ENCODE results near the gene USP47. TPM values are rescaled to one million over a fixed set of nuclear protein-coding genes. Genes with fewer than 3 reads are reported as not detected.

The USP47 gene
- total RNA-seq, 1 donor from 2014 or later = 54.0 TPM

DNA sequence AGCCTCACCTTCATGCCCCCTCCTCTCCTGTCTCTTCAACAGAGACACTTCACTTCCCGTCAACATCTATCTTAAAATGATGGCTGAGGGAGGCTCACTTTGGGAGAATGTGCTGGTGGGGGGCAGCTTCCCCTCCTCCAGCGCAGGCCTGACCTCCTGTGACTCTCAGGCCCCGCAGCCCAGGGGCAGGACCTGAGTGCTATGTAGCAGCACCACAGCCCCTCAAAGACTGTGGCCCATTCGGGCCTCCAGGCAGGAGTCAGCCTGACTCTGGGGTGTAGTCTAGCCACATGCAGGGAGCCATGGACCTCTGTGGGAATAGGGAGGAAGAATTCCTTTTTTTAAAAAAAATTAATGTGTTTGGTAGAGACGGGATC lies 123.0 kb downstream of the USP47 start:
- Mint-ChIP-seq H3K4me1 (peaks cover 22% of the 10 kb centered on the region), H3K27me3 (peaks cover 5% of the 10 kb centered on the region), H3K27ac (no peak overlapping the region), H3K9me3 (no peaks in the 10 kb centered on the region), H3K4me3 (no peak overlapping the region), H3K36me3 (ENCODE audit: low read depth) (peaks cover 2% of the 10 kb centered on the region)
- no peak for DNase-seq
- intact Hi-C loops (cut with micrococcal nuclease) = loop anchor here (5.0 to 10.0 kb wide), 2 partner anchors 177 to 320 kb away; no protein-coding TSS in a partner anchor

DNA sequence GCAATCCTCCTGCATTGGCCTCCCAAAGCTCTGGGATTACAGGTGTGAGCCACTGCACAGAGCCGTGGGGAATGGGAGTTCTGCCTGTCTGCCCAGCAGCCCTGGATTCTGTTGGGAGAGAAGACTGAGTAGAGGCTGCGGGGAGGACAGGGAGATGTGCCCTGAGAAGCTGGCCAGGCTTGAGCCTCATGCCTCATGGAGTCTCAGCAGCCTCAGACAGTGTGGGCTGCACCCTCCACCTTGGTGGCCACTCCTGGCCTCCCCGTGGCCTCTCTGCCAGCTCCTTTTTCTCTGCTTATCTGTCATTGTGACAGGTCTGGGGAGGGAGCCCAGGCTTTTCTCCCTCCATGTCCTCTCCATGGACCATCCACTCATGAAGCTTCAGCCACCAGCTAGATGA lies 123.4 kb downstream of the USP47 start:
- H3K27me3 Mint-ChIP-seq = peaks cover 5% of the 10 kb centered on the region
- H3K27ac Mint-ChIP-seq = no peak overlapping the region
- no peak overlapping the region for H3K4me3 Mint-ChIP-seq
- H3K4me1 Mint-ChIP-seq = peaks cover 18% of the 10 kb centered on the region
- intact Hi-C loops (cut with micrococcal nuclease) = loop anchor here (5.0 to 10.0 kb wide), 2 partner anchors 178 to 320 kb away; no protein-coding TSS in a partner anchor
- peaks cover 2% of the 10 kb centered on the region for H3K36me3 Mint-ChIP-seq (ENCODE audit: low read depth)
- H3K9me3 Mint-ChIP-seq = no peaks in the 10 kb centered on the region
- DNase-seq = no peak

DNA sequence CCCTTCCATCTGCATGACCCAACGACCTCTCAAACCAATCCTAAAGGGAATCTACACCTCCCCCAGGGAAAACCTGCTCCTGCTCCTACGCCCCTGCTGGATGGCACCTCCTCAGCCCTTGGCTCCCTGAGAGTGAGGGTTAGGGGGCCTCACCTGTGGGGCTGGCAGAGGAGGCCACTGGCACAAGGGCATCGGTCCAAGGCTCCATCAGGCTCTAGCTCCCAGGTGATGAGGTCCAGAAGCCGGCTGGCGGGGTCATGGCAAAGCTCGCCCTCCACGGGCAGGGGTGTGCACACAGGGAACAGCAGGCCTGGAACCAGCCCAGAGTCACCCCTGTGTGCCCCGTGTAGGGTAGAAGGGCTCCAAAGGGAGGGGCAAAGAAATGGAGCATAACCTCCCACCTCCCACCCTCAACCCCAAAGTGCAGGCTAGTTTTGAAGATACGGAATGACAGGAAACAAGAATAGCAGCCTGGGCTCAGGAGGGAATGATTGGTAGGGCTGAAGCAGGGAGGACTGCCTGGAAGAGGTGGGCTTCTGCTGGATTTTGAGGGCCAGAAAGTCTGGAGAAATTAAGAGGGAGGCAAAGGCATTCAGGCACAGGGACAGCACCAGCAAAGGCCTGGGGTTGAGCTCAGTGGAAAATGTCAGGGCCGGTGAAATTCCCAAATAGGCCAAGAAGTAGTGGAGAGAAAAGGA lies 124.0 kb downstream of the USP47 start:
- no peak for DNase-seq
- Mint-ChIP-seq H3K9me3 (no peaks in the 10 kb centered on the region), H3K27ac (no peak overlapping the region), H3K4me1 (peaks cover 12% of the 10 kb centered on the region), H3K4me3 (no peak overlapping the region), H3K27me3 (peaks cover 5% of the 10 kb centered on the region), H3K36me3 (ENCODE audit: low read depth) (no peaks in the 10 kb centered on the region)
- intact Hi-C loops (cut with micrococcal nuclease) = loop anchor here (5.0 to 10.0 kb wide), 2 partner anchors 179 to 319 kb away; no protein-coding TSS in a partner anchor

DNA sequence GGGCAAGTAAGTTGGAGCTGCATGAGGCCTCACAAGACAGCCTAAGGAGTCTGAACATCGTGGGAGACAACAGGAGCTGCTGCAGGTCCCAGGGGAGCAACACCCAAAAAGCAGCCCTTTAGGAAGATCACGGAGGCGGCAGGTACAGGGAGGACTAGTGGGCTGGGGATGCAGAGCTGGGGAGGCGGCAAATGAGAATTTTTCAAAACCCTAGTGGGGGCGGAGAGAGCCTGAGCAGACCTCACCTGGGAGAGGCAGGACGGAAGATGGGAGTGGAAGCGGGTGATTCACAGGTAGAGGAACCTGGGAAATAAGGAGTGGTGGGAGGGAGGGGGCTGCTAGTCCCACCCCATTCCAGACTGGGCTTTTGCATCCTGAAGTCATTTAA lies 124.6 kb downstream of the USP47 start:
- H3K9me3 Mint-ChIP-seq = no peaks in the 10 kb centered on the region
- H3K36me3 Mint-ChIP-seq (ENCODE audit: low read depth) = no peaks in the 10 kb centered on the region
- H3K27ac Mint-ChIP-seq = no peak overlapping the region
- H3K27me3 Mint-ChIP-seq = peaks cover 5% of the 10 kb centered on the region
- no peak overlapping the region for H3K4me3 Mint-ChIP-seq
- intact Hi-C loops (cut with micrococcal nuclease) = loop anchor here (5.0 to 10.0 kb wide), 2 partner anchors 179 to 318 kb away; no protein-coding TSS in a partner anchor
- peaks cover 7% of the 10 kb centered on the region for H3K4me1 Mint-ChIP-seq
- DNase-seq = no peak

DNA sequence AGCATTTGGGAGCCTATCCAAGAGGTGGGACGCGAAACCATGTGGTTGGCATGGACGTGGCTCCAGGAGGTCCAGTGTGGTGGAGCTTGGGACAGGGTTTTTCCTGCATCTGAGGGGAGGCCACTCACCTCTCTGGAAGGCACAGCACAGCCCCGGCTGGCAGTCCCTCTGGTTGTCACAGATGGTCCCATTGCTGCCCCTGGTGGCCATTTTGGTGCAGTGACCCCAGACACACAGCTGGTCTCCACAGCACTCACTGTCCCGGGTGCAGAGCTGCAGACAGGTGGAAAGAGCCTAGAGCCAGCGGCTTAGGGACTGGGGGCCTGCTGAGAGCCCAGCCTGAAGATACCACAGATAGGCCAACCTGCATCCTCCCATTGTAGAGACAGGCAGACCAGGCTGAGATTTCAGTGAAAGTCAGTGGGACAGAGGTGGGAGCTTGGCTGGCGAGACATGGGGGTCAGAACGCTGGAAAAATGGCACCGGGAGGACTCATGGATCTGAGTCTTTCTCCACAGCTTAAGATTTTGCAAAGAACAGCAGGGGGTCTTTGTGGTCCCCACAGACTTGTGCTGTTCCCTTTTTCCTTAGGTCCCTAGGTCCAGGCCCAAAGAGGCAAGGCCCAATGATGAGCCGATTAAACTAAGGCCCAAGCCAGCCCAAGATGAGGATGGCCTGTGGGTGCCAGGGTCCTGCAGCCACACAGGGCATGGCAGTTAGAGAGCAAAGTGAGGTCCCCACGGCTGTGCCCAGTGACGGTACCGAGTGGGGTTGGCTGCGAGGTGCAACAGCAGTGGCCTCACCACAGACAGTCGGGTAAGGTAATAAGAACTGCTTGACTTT lies 125.3 kb downstream of the USP47 start:
- Mint-ChIP-seq H3K27ac (no peak overlapping the region), H3K4me3 (no peak overlapping the region), H3K27me3 (peaks cover 6% of the 10 kb centered on the region), H3K36me3 (ENCODE audit: low read depth) (no peaks in the 10 kb centered on the region), H3K9me3 (no peaks in the 10 kb centered on the region), H3K4me1 (peaks cover 5% of the 10 kb centered on the region)
- peak; percentile 92 for DNase-seq
- intact Hi-C loops (cut with micrococcal nuclease) = loop anchor here (5.0 to 10.0 kb wide), 2 partner anchors 180 to 318 kb away; no protein-coding TSS in a partner anchor

DNA sequence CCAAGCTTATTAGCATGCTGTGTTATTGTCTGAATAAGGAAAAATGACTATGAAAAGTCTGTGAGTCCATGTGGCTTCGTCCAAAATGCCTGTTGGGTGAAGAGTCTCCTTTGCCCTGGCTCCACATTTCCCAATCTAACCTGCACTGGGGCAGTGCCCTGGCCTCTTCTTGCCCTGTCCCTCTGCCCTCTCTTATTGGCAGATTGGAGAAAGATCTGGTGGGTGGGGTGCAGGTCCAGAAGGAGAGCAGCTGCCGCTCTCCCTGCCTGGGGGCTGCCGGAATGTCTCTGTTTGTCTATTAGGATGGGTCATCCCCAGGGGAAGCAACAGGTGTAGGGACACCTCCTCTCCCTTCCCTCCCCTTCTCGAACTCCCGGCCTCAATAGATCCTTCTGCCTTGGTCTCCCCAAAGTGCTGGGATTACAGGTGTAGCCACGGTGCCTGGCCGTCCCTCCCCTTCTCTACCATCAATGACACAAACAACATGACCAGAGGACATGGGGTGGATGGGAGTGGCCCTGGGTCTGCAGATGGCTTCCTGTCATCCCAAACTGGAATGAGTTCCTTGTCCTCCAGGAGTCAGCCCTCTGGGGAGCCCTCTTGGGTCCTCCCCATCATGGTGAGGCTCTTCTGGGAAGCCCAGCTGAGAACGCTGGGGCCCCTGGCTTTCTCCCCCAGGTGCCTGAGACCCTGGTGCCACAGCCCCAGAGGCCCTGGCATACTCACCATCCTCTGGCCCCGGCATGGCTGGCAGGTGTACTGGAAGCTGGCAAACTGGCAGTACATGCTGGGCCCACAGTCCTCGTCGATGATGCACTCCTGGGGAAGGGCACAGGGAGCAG lies 126.1 kb downstream of the USP47 start:
- Mint-ChIP-seq H3K9me3 (no peaks in the 10 kb centered on the region), H3K4me3 (no peak overlapping the region), H3K27ac (no peak overlapping the region), H3K36me3 (ENCODE audit: low read depth) (no peaks in the 10 kb centered on the region), H3K4me1 (peaks cover 2% of the 10 kb centered on the region), H3K27me3 (peaks cover 6% of the 10 kb centered on the region)
- no peak for DNase-seq
- intact Hi-C loops (cut with micrococcal nuclease) = loop anchor here (5.0 to 10.0 kb wide), 2 partner anchors 181 to 317 kb away; no protein-coding TSS in a partner anchor

DNA sequence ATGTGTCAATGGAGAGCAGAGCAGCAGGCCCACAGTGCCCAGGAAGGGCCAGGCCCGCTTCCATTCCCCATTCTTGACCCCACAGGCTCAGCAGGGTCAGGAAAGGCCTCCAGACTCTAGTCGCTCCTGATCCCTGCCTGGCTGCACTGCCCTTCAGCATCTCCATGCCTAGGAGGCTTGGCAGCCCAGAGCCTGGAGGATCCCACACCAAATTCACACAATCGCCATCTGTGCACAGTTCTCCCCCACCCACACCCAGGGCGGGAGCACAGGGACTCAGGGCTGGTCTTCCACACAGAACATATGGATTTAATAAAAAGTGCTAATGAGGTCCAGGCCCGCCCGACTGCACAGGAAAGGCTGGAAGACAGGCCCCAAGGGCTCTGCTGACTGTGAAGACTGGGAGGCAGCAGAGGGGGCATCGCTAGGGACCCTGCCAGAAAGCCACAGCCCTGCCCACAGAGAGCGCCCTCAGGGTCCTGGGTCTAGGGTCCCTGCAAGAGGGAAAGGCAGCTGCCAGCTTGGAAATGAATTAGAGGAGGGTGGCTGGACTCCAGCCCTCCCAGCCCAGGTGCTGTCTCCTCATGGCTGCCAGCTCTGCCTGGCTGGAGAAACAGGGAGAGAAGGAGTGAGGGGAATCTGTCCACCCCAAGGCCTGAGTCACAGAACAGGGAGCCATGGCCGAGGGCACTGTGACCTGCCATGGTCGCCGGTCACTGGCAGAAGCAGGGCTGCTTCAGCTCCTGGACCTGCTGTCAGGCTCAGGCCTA lies 126.9 kb downstream of the USP47 start:
- Mint-ChIP-seq H3K4me3 (no peak overlapping the region), H3K27ac (no peak overlapping the region), H3K36me3 (ENCODE audit: low read depth) (no peaks in the 10 kb centered on the region), H3K9me3 (no peaks in the 10 kb centered on the region), H3K4me1 (peaks cover 2% of the 10 kb centered on the region), H3K27me3 (peaks cover 6% of the 10 kb centered on the region)
- DNase-seq = no peak
- intact Hi-C loops (cut with micrococcal nuclease) = loop anchor here (5.0 to 10.0 kb wide), 2 partner anchors 181 to 316 kb away; no protein-coding TSS in a partner anchor

DNA sequence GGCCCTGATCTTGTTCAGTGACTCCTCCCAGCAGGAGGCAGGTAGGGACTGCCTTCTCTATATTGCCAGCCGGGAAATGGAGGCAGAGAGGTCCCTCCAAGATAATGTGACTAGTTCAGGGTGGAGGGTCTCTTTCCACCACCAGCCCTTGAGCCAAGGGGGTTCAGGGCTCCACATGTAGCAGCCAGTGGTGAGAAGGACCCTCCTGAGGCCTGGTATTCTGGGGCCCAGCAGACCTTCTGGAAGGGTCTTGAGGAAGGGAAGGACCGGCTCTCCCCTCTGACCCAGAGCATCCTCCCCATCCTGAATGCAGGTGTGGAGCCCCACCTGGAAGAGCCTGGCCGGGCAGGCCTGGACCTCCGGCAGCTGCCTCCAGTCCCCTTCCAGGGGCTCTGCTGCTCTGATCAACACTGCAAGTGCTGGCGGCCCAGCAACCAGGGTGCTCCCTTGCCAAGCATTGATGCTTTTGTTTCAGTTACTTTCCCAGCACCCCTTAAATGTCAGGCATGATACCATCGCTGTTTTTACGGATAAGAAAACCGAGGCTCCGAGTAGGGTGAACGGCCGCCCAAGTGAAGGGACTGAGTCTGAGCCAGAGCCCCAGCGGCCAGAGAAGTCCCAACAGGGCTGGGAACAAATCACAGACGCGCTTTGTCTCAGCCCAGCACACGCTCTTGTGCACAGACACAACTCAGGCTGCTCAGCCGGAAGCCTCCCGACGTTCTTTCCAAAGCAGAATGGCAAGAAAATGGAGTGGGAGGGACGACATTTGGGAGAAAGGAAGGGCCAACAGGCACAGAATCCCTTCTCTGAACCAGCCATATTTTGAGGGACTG lies 127.8 kb downstream of the USP47 start:
- intact Hi-C loops (cut with micrococcal nuclease) = loop anchor here (5.0 to 10.0 kb wide), 2 partner anchors 182 to 315 kb away; no protein-coding TSS in a partner anchor

DNA sequence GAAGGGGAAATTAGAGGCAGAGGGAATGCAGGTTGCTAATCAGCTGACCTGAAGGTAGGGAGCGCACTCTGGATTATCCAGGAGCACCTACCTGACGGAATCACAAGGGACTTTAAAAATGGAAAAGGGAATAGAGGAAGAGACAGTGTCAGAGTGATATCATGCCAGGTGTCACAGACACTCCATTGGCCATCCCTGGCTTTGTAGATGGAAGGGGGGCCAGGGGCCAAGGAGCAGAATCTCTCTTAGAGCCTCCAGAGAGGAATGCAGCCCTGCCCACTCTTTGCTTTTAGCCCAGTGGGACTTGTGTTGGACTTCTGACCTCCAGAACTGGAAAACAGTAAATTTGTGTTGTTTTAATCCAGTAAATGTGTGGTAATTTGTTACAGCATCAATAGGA lies 128.8 kb downstream of the USP47 start:
- Mint-ChIP-seq H3K27ac (no peak overlapping the region), H3K9me3 (no peaks in the 10 kb centered on the region), H3K27me3 (peaks cover 2% of the 10 kb centered on the region), H3K4me1 (peaks cover 2% of the 10 kb centered on the region), H3K36me3 (ENCODE audit: low read depth) (no peaks in the 10 kb centered on the region), H3K4me3 (no peak overlapping the region)
- no peak for DNase-seq
- intact Hi-C loops (cut with micrococcal nuclease) = no loop called here

More for the DNA sequence above, 127.8 kb downstream of the USP47 start:
- Mint-ChIP-seq H3K9me3 (no peaks in the 10 kb centered on the region), H3K36me3 (ENCODE audit: low read depth) (no peaks in the 10 kb centered on the region), H3K4me3 (no peak overlapping the region), H3K27ac (no peak overlapping the region), H3K27me3 (peaks cover 2% of the 10 kb centered on the region), H3K4me1 (peaks cover 2% of the 10 kb centered on the region)
- DNase-seq = no peak

DNA sequence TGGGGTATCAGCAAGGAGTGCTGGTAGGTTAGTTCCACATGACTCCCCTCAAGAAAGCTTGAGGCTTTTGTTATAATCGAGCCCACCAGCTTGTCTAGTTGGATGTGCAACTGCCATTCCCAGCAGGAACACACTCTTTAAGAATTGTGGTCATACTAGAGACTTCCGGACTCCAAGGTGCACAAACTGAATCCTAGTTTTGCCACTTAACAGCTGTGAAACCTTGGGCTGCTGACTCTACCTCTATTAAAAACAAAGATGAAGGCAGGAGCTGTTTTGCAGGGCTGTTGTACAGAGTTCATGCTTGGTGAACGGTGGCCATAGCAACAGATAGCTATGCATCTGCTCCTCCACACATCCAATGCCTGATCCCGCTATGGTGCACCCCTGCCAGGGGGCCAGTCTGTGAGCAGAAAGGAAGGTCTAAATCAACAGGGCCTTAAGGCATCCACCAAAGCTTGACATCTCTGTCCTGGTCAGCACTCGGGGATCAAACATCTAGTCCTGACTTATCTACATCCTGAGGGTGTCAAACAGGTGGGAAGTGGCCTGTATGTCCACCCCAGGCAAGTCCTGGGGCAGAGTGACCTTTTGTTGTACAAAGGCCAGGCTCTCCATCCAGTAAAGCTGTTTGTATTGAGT lies 130.3 kb downstream of the USP47 start:
- DNase-seq = no peak
- intact Hi-C loops (cut with micrococcal nuclease) = no loop called here
- Mint-ChIP-seq H3K27ac (no peak overlapping the region), H3K4me3 (no peak overlapping the region), H3K4me1 (peaks cover under 1% of the 10 kb centered on the region), H3K36me3 (ENCODE audit: low read depth) (no peaks in the 10 kb centered on the region), H3K27me3 (peaks cover 2% of the 10 kb centered on the region), H3K9me3 (no peaks in the 10 kb centered on the region)

DNA sequence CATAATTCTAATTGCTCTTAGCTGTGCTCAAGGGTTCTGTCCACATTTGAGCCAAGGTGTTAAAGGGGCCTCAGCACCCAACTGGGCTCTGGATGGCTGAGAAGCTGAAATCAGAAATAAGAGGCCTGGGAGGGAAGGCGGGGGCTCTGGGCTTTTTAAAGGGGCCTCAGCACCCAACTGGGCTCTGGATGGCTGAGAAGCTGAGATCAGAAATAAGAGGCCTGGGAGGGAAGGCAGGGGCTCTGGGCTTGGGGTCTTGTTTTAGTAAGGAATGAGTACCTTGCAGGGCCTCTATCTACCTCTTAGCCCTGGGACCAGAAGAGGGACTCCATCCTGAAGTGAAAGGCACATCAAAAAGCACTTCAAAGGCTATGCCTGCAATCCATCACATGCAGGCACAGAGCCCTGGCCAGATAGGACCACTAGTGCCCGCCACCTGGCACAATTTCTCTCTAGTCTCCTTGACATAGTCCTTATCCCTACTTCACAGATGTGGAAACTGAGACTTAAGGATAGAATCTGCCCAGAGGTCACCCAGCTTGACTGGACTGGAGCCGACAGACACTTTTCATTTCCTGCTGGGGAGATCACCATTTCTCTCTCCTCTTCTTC lies 131.1 kb downstream of the USP47 start:
- Mint-ChIP-seq H3K4me3 (no peak overlapping the region), H3K9me3 (no peaks in the 10 kb centered on the region), H3K27me3 (peaks cover 3% of the 10 kb centered on the region), H3K36me3 (ENCODE audit: low read depth) (no peaks in the 10 kb centered on the region), H3K4me1 (no peaks in the 10 kb centered on the region), H3K27ac (no peak overlapping the region)
- DNase-seq = no peak
- intact Hi-C loops (cut with micrococcal nuclease) = no loop called here

Measured in activated CD4-positive, alpha-beta T cell treated with anti-CD3 and anti-CD28 coated beads, Interleukin-2, amount 10 ng/mL, durations not matched to agents 24 days and 14 days (primary cell).